ENCODE data around the gene RTL3.

The RTL3 gene

GRCh38 chrX:78693012-78693411 lies 33.9 kb upstream of the RTL3 start:
- TF ChIP-seq CTCF (IDR thresholded peaks at IDR 0.05; ENCODE audit: low read depth, low read length) (no peak), MYC (IDR thresholded peaks at IDR 0.05; ENCODE audit: low read depth, low read length) (no peak), POLR2A (IDR thresholded peaks at IDR 0.05; ENCODE audit: extremely low read depth, insufficient read length) (no peak), MAX (IDR thresholded peaks at IDR 0.05; ENCODE audit: low read depth, low read length) (no peak)
- H3K4me3 ChIP-seq (ENCODE audit: low read depth, low read length) = no peak overlapping the region
- DNase-seq (ENCODE audit: low read depth) = no peak

GRCh38 chrX:78687586-78687985 lies 28.5 kb upstream of the RTL3 start:
- DNase-seq (ENCODE audit: low read depth) = peak; percentile 41
- TF ChIP-seq MYC (IDR thresholded peaks at IDR 0.05; ENCODE audit: low read depth, low read length) (no peak), CTCF (IDR thresholded peaks at IDR 0.05; ENCODE audit: low read depth, low read length) (no peak), MAX (IDR thresholded peaks at IDR 0.05; ENCODE audit: low read depth, low read length) (no peak), POLR2A (IDR thresholded peaks at IDR 0.05; ENCODE audit: extremely low read depth, insufficient read length) (no peak)
- H3K4me3 ChIP-seq (ENCODE audit: low read depth, low read length) = no peak overlapping the region

- TF ChIP-seq MAX (IDR thresholded peaks at IDR 0.05; ENCODE audit: low read depth, low read length) (no peak), MYC (IDR thresholded peaks at IDR 0.05; ENCODE audit: low read depth, low read length) (no peak), POLR2A (IDR thresholded peaks at IDR 0.05; ENCODE audit: extremely low read depth, insufficient read length) (no peak), CTCF (IDR thresholded peaks at IDR 0.05; ENCODE audit: low read depth, low read length) (no peak)
- DNase-seq (ENCODE audit: low read depth) = peak; percentile 9
Measured at GRCh38 chrX:78673246-78673645, 14.1 kb upstream of the RTL3 start.

GRCh38 chrX:78665342-78665741 lies 6.2 kb upstream of the RTL3 start:
- H3K4me3 ChIP-seq (ENCODE audit: low read depth, low read length) = no peak overlapping the region
- DNase-seq (ENCODE audit: low read depth) = no peak
- TF ChIP-seq MYC (IDR thresholded peaks at IDR 0.05; ENCODE audit: low read depth, low read length) (no peak), MAX (IDR thresholded peaks at IDR 0.05; ENCODE audit: low read depth, low read length) (no peak), CTCF (IDR thresholded peaks at IDR 0.05; ENCODE audit: low read depth, low read length) (no peak), POLR2A (IDR thresholded peaks at IDR 0.05; ENCODE audit: extremely low read depth, insufficient read length) (no peak)

More at GRCh38 chrX:78673246-78673645, 14.1 kb upstream of the RTL3 start:
- H3K4me3 ChIP-seq (ENCODE audit: low read depth, low read length) = no peak overlapping the region

- DNase-seq (ENCODE audit: low read depth) = no peak
- TF ChIP-seq MAX (IDR thresholded peaks at IDR 0.05; ENCODE audit: low read depth, low read length) = no peak
- TF ChIP-seq CTCF (IDR thresholded peaks at IDR 0.05; ENCODE audit: low read depth, low read length) = no peak
- TF ChIP-seq POLR2A (IDR thresholded peaks at IDR 0.05; ENCODE audit: extremely low read depth, insufficient read length) = no peak
- TF ChIP-seq MYC (IDR thresholded peaks at IDR 0.05; ENCODE audit: low read depth, low read length) = no peak
Measured at GRCh38 chrX:78661836-78662235, 2.7 kb upstream of the RTL3 start.

GRCh38 chrX:78659955-78660354 lies 827 bp upstream of the RTL3 start:
- no peak for TF ChIP-seq MYC (IDR thresholded peaks at IDR 0.05; ENCODE audit: low read depth, low read length)
- no peak for TF ChIP-seq POLR2A (IDR thresholded peaks at IDR 0.05; ENCODE audit: extremely low read depth, insufficient read length)
- no peak for TF ChIP-seq MAX (IDR thresholded peaks at IDR 0.05; ENCODE audit: low read depth, low read length)
- H3K4me3 ChIP-seq (ENCODE audit: low read depth, low read length) = no peak overlapping the region
- no peak for DNase-seq (ENCODE audit: low read depth)

More at GRCh38 chrX:78661836-78662235, 2.7 kb upstream of the RTL3 start:
- H3K4me3 ChIP-seq (ENCODE audit: low read depth, low read length) = no peak overlapping the region

Measured in NB4 (cell line).